Smooth muscle cell (in vitro differentiated cells): ENCODE results near the gene KLF1. TPM values are rescaled to one million over a fixed set of nuclear protein-coding genes. Genes with fewer than 3 reads are reported as not detected.

Source experiments
- DNase-seq: peaks from one replicate; lab custom pipeline; 2025; ENCODE audit not compliant: unreplicated experiment; lab: John Stamatoyannopoulos, UW
- H2AFZ ChIP-seq: fragments of 200-600 bp; sonication (generic); 2 replicates; pipeline ENCODE4 v1.6.0; 2016; ENCODE audit warnings: antibody characterized with exemption, low read depth, mild to moderate bottlenecking
- H3F3A ChIP-seq: fragments of 200-600 bp; sonication (generic); 2 replicates; pipeline ENCODE4 v1.6.0; 2017; ENCODE audit warnings: antibody characterized with exemption, low read depth
- H3K27ac ChIP-seq: fragments of 200-600 bp; sonication (generic); 2 replicates; pipeline ENCODE4 v1.5.1; 2016; ENCODE audit warnings: low read depth, mild to moderate bottlenecking
- H3K27me3 ChIP-seq: fragments of 200-600 bp; sonication (generic); 2 replicates; pipeline ENCODE4 v1.6.1; 2016; ENCODE audit warnings: low read depth, mild to moderate bottlenecking
- H3K36me3 ChIP-seq: fragments of 200-600 bp; sonication (generic); 2 replicates; pipeline ENCODE4 v1.5.1; 2016; ENCODE audit warnings: low read depth
- H3K4me1 ChIP-seq: fragments of 200-600 bp; sonication (generic); 2 replicates; pipeline ENCODE4 v1.5.1; 2016; ENCODE audit warnings: low read depth
- H3K4me2 ChIP-seq: fragments of 200-600 bp; sonication (generic); 2 replicates; pipeline ENCODE4 v1.6.0; 2016; ENCODE audit warnings: mild to moderate bottlenecking
- H3K4me3 ChIP-seq: fragments of 200-600 bp; sonication (generic); 2 replicates; pipeline ENCODE4 v1.5.1; 2016; ENCODE audit warnings: mild to moderate bottlenecking
- H3K79me2 ChIP-seq: fragments of 200-600 bp; sonication (generic); 2 replicates; pipeline ENCODE4 v1.6.0; 2016; ENCODE audit warnings: low read depth, mild to moderate bottlenecking
- H3K9ac ChIP-seq: fragments of 200-600 bp; sonication (generic); 2 replicates; pipeline ENCODE4 v1.6.0; 2016; ENCODE audit warnings: low read depth
- H3K9me3 ChIP-seq: fragments of 200-600 bp; sonication (generic); replicated peaks from 2 replicates; pipeline ENCODE4 v1.5.1; 2016; ENCODE audit warnings: low read depth
- H4K20me1 ChIP-seq: fragments of 200-600 bp; sonication (generic); 2 replicates; pipeline ENCODE4 v1.6.0; 2016; ENCODE audit warnings: low read depth
- WGBS: methylation state at CpG from one replicate; pipeline ENCODE4 v1.1.7; 2016; ENCODE audit warnings: low lambda C conversion rate; 5-methylcytosine and 5-hydroxymethylcytosine counted together
- polyA plus RNA-seq: library from polyadenylated mRNA; unstranded; fragments of >200 nt; fragmentation: Nextera tagmentation; extraction: Ambion mirVana; gene quantifications from 2 replicates; pipeline ENCODE4 v1.2.1, GENCODE V29; 2016
- total RNA-seq: library from RNA; depleted of rRNA; stranded (reverse); fragments of >200 nt; gene quantifications from 2 replicates; pipeline ENCODE4 v1.2.3, GENCODE V29; 2014
- TF ChIP-seq, protein P1 (sequence below): fragments of 200-600 bp; sonication (generic); IDR thresholded peaks from 2 replicates; pipeline ENCODE4 v1.5.1; 2017; ENCODE audit warnings: borderline replicate concordance, mild to moderate bottlenecking, antibody characterized with exemption; ENCODE audit not compliant: insufficient read depth, poor library complexity, severe bottlenecking

Gene KLF1
- total and polyA plus RNA-seq, 2 experiments from 2014 or later: 0.09 TPM; not detected in 1

DNA sequence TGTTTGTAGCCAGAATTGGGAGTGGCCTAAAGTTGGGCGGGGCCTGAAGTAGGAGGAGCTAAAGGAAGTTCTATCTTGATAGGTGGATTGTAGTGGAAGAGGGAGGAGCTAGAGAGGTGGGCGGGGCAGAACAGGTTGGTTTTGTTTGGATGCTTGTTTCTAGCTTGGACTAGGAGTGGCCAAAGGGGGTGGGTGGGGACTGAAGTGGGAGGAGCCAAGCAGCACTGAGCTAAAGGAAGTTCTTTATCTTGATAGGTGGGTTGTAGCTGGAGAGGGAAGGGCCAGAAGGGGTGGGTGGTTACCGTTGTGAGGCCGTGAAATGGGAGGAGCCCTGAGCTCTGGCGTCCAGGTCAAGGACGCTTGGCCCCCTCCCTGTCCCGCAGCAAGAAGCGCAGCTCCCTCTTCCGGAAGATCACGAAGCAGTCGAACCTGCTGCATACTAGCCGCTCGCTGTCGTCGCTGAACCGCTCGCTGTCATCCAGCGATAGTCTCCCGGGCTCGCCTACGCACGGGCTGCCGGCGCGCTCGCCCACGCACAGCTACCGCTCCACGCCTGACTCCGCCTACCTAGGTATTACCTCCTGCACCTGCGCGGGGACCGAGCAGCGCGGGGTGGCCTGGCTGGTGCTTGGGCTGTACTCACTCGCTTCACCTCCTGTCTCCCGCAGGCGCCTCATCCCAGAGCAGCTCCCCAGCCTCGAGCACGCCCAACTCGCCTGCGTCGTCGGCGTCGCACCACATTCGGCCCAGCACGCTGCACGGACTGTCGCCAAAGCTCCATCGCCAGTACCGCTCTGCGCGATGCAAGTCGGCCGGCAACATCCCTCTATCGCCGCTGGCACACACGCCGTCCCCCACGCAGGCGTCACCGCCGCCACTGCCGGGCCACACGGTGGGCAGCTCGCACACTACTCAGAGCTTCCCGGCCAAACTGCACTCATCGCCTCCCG lies 13.8 kb downstream of the KLF1 start:
- H3K27me3 ChIP-seq: no peaks in the 10 kb centered on the region
- no peaks in the 10 kb centered on the region for H3F3A ChIP-seq
- no peak overlapping the region for H3K9ac ChIP-seq
- WGBS: 75% methylated on average over 69 of the region's 70 CpGs
- no peaks in the 10 kb centered on the region for H3K9me3 ChIP-seq
- H3K79me2 ChIP-seq: no peaks in the 10 kb centered on the region
- no peak for DNase-seq
- H4K20me1 ChIP-seq: no peaks in the 10 kb centered on the region
- H3K4me3 ChIP-seq: no peak overlapping the region
- H3K4me2 ChIP-seq: no peak overlapping the region
- H3K4me1 ChIP-seq: no peaks in the 10 kb centered on the region
- no peak overlapping the region for H2AFZ ChIP-seq
- no peaks in the 10 kb centered on the region for H3K36me3 ChIP-seq
- no peak overlapping the region for H3K27ac ChIP-seq
- TF ChIP-seq, protein P1, sequence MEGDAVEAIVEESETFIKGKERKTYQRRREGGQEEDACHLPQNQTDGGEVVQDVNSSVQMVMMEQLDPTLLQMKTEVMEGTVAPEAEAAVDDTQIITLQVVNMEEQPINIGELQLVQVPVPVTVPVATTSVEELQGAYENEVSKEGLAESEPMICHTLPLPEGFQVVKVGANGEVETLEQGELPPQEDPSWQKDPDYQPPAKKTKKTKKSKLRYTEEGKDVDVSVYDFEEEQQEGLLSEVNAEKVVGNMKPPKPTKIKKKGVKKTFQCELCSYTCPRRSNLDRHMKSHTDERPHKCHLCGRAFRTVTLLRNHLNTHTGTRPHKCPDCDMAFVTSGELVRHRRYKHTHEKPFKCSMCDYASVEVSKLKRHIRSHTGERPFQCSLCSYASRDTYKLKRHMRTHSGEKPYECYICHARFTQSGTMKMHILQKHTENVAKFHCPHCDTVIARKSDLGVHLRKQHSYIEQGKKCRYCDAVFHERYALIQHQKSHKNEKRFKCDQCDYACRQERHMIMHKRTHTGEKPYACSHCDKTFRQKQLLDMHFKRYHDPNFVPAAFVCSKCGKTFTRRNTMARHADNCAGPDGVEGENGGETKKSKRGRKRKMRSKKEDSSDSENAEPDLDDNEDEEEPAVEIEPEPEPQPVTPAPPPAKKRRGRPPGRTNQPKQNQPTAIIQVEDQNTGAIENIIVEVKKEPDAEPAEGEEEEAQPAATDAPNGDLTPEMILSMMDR: no peak

GRCh38 chr19:12872255-12872654 lies 14.7 kb downstream of the KLF1 start:
- Histone ChIP-seq H3K9me3 (no peaks in the 10 kb centered on the region), H3K36me3 (no peaks in the 10 kb centered on the region), H3K4me1 (peaks cover 1% of the 10 kb centered on the region), H3F3A (no peaks in the 10 kb centered on the region), H2AFZ (no peak overlapping the region), H3K4me2 (no peak overlapping the region), H3K27me3 (no peaks in the 10 kb centered on the region), H3K27ac (no peak overlapping the region), H4K20me1 (no peaks in the 10 kb centered on the region), H3K4me3 (no peak overlapping the region), H3K79me2 (no peaks in the 10 kb centered on the region), H3K9ac (no peak overlapping the region)
- no peak for DNase-seq
- TF ChIP-seq, protein P1: no peak
- WGBS: 93% methylated on average over 5 of the region's 5 CpGs

DNA sequence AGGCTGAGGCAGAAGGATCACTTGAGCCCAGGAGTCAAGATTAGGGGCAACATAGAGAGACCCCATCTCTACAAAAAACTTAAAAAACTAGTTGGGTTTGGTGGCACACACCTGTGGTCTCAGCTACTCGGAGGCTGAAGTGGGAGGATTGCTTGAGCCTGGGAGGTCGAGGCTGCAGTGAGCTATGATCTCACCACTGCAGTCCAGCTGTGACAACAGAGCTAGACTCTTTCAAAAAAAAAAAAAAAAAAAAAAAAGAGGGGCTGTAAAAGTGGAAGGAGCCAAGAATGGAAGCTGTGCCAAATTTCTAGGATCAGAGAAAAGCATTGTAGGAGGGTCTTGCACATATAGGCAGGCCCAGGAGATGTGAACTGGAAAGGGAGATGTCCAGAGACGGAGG lies 15.3 kb downstream of the KLF1 start:
- 94% methylated on average over 3 of the region's 3 CpGs for WGBS
- peaks cover 4% of the 10 kb centered on the region for H3K4me1 ChIP-seq
- H3K4me3 ChIP-seq: no peak overlapping the region
- H3K27ac ChIP-seq: no peak overlapping the region
- no peaks in the 10 kb centered on the region for H4K20me1 ChIP-seq
- TF ChIP-seq, protein P1: no peak
- H3K9ac ChIP-seq: no peak overlapping the region
- no peaks in the 10 kb centered on the region for H3K79me2 ChIP-seq
- DNase-seq: no peak
- H3F3A ChIP-seq: no peaks in the 10 kb centered on the region
- no peak overlapping the region for H3K4me2 ChIP-seq
- H3K36me3 ChIP-seq: no peaks in the 10 kb centered on the region
- H3K27me3 ChIP-seq: no peaks in the 10 kb centered on the region
- no peaks in the 10 kb centered on the region for H3K9me3 ChIP-seq
- H2AFZ ChIP-seq: no peak overlapping the region
